ENCODE results near the gene DAZAP1. TPM values are rescaled to one million over a fixed set of nuclear protein-coding genes. Genes with fewer than 3 reads are reported as not detected.

DAZAP1 gene
- polyA plus RNA-seq, 1 of the 3 experiments (the other 2 are of a cell fraction): 54.3 TPM

- H3K79me2 ChIP-seq (ENCODE audit: insufficient read depth): no peaks in the 10 kb centered on the region
- no peak for TF ChIP-seq CHD2 (IDR thresholded peaks at IDR 0.05; ENCODE audit: low read length, partially characterized antibody)
- TF ChIP-seq FOXM1 (IDR thresholded peaks at IDR 0.05; ENCODE audit: low read depth): no peak
- no peak for TF ChIP-seq ZBTB33 (IDR thresholded peaks at IDR 0.05; ENCODE audit: borderline replicate concordance, low read depth)
- no peak for TF ChIP-seq RFX5 (IDR thresholded peaks at IDR 0.05; ENCODE audit: low read length)
- TF ChIP-seq PBX3 (IDR thresholded peaks at IDR 0.05): no peak
- no peaks in the 10 kb centered on the region for H3K4me1 ChIP-seq (ENCODE audit: control insufficient read depth in 1 of 2, insufficient read depth in 2 of 2, low read depth in 1 of 2, low read length in 1 of 2)
- DNase-seq: no peak
- H3K4me2 ChIP-seq: no peak overlapping the region
- H3K27ac ChIP-seq (ENCODE audit: low read depth in 2 of 2, low read length in 1 of 2): no peak overlapping the region
- H3K27me3 ChIP-seq (ENCODE audit: insufficient read depth): no peaks in the 10 kb centered on the region
- peaks cover 12% of the 10 kb centered on the region for H3F3A ChIP-seq (replicated peaks; ENCODE audit: insufficient read depth)
- no peak overlapping the region for H3K9ac ChIP-seq
- H3K9me3 ChIP-seq: no peaks in the 10 kb centered on the region
- H3K4me3 ChIP-seq (ENCODE audit: low read depth in 2 of 2, low read length in 1 of 2): no peak overlapping the region
- CTCF ChIA-PET: no interaction called here
- no peak overlapping the region for H2AFZ ChIP-seq (ENCODE audit: low read depth)
- peaks cover 5% of the 10 kb centered on the region; the same call in 1 of the 2 replicates for H4K20me1 ChIP-seq (ENCODE audit: insufficient read depth)
- no peaks in the 10 kb centered on the region for H3K9me2 ChIP-seq
- peaks cover 4 to 7% of the 10 kb centered on the region in 2 experiments for H3K36me3 ChIP-seq (replicated peaks in 1 of 2; ENCODE audit: control insufficient read depth in 1 of 2, insufficient read depth in 2 of 2, low read length in 1 of 2)
- WGBS (ENCODE audit: low lambda C conversion rate): 93% methylated on average over 9 of the region's 9 CpGs
- POLR2A ChIA-PET: no interaction called here
These were observed 52.1 kb downstream of the DAZAP1 start for GRCh38 chr19:1459479-1459878.

- no peaks in the 10 kb centered on the region for H3K4me1 ChIP-seq (ENCODE audit: control insufficient read depth in 1 of 2, insufficient read depth in 2 of 2, low read depth in 1 of 2, low read length in 1 of 2)
- TF ChIP-seq FOXJ3 (CRISPR knock-in tag; IDR thresholded peaks at IDR 0.05): no peak
- no peak for TF ChIP-seq EP300 (IDR thresholded peaks at IDR 0.05; ENCODE audit: borderline replicate concordance in 1 of 2, low read depth in 1 of 2, low read length in 1 of 2)
- TF ChIP-seq GABPA (IDR thresholded peaks at IDR 0.05; ENCODE audit: low read depth): no peak
- TF ChIP-seq YY1 (IDR thresholded peaks at IDR 0.05; ENCODE audit: low read depth): no peak
- TF ChIP-seq MEF2A (IDR thresholded peaks at IDR 0.05; ENCODE audit: borderline replicate concordance, low read depth): no peak
- TF ChIP-seq IRF3 (IDR thresholded peaks at IDR 0.05; ENCODE audit: low read depth, low read length): no peak
- no peak for TF ChIP-seq MAX (IDR thresholded peaks at IDR 0.05; ENCODE audit: low read depth)
- no peak for TF ChIP-seq TEAD4 (IDR thresholded peaks at IDR 0.05; ENCODE audit: borderline replicate concordance, insufficient read depth)
- TF ChIP-seq NRF1 (IDR thresholded peaks at IDR 0.05; ENCODE audit: low read depth, low read length): no peak
- no peak for TF ChIP-seq USF1 (IDR thresholded peaks at IDR 0.05; ENCODE audit: borderline replicate concordance, low read depth)
- no peak for TF ChIP-seq SMC3 (IDR thresholded peaks at IDR 0.05; ENCODE audit: low read depth, low read length)
- no peak for TF ChIP-seq GATA2 (CRISPR knock-in tag; IDR thresholded peaks at IDR 0.05)
- TF ChIP-seq NFIC (IDR thresholded peaks at IDR 0.05; ENCODE audit: borderline replicate concordance): no peak
- 96% methylated on average over 8 of the region's 36 CpGs for WGBS (ENCODE audit: low lambda C conversion rate)
- H2AFZ ChIP-seq (ENCODE audit: low read depth): no peak overlapping the region
- no peaks in the 10 kb centered on the region for H3K9me2 ChIP-seq
- DNase-seq: no peak
- peaks cover 7% of the 10 kb centered on the region for H3F3A ChIP-seq (replicated peaks; ENCODE audit: insufficient read depth)
- peaks cover 4 to 7% of the 10 kb centered on the region in 2 experiments for H3K36me3 ChIP-seq (replicated peaks in 1 of 2; ENCODE audit: control insufficient read depth in 1 of 2, insufficient read depth in 2 of 2, low read length in 1 of 2)
- no peaks in the 10 kb centered on the region for H3K9me3 ChIP-seq
- H3K4me2 ChIP-seq: no peak overlapping the region
- H3K27ac ChIP-seq (ENCODE audit: low read depth in 2 of 2, low read length in 1 of 2): no peak overlapping the region
- H3K4me3 ChIP-seq (ENCODE audit: low read depth in 2 of 2, low read length in 1 of 2): no peak overlapping the region
- H4K20me1 ChIP-seq (ENCODE audit: insufficient read depth): peaks cover 6% of the 10 kb centered on the region; the same call in 1 of the 2 replicates
- H3K79me2 ChIP-seq (ENCODE audit: insufficient read depth): no peaks in the 10 kb centered on the region
- ChIA-PET POLR2A (no interaction called here), CTCF (no interaction called here)
- no peaks in the 10 kb centered on the region for H3K27me3 ChIP-seq (ENCODE audit: insufficient read depth)
- H3K9ac ChIP-seq: no peak overlapping the region
These were observed 52.9 kb downstream of the DAZAP1 start for GRCh38 chr19:1460033-1460995.

All from SK-N-SH (cell line).